NCI-H1436 treated with DMSO at 0.1 percent for 48 hours (cell line): ENCODE results near the gene HSF2.

Experiments
- DNase-seq: peaks from one replicate; lab custom pipeline; 2025; lab: John Stamatoyannopoulos, UW

The HSF2 gene

GRCh38 chr6:122399348-122400120, at the start of gene HSF2:
Gene HSF2 (plus strand): TSS chr6:122399652. CDS start chr6:122399738, 86 bp downstream.
- DNase-seq = peak; percentile 87

DNA sequence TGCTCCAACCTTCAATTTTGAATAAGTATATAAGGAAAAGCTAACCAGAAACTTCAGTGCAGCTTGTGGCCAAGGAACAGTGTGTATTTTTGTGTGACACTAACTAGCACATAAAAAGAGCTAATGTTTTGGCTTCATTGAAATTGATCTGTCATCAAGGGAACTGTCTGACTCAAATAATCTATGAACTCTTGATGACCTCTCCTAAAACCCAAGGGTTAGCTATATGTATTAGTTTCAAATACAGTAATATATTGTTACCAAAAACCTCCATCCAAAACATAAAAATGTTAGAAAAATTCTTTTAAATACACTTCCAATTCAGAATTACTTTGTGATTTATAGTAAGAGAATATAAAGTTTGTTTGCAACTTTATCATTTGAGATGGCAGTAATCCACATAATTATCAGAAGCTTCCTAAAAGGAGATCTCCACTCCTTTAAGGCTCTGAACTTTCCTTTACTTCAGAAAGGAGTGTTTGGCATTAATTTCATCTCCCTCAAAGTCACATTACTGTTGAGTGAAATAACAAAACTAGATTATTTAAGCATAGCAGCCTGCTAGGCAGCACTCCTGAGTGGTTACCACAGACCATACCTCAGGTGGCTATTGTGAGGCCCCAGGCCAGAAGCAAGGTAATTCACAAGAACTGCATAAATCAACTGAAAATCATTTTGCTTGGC, 46.3 kb upstream of the HSF2 start:
- DNase-seq = no peak

GRCh38 chr6:122360809-122361208, 38.6 kb upstream of the HSF2 start:
- no peak for DNase-seq

GRCh38 chr6:122361314-122361979, 38.0 kb upstream of the HSF2 start:
- no peak for DNase-seq

DNA sequence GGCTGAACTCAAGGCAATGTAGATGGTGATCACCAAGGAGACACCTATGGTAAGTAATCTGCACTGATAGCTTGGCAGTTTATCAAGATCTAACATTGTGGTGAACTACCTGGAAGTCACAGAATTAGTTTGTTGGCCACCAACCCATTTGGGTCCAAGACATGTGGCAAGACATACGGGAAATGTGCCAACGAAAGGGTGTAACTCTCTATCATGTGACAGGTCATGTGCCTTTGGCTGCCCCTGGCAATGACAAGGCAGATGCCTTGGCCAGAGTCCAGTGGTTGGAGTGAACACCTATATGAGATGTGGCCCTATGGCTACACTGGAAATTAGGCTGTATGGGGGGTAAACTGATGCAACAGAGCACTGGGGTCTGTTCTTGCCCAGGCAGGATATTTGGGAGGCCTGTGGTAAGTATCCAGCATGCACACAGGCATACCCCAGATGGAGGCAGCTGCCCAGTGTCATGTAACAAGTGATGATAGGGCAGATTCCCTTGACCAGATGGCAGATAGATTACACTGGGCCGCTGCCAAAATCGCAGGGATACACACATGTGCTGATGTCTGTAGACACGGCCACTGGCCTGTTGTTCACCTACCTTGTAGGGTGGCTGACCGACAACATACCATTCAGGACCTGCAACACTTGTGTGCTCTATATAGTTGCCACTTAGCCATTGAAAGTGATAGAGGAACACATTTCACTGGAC, 35.5 kb upstream of the HSF2 start:
- DNase-seq = no peak

DNA sequence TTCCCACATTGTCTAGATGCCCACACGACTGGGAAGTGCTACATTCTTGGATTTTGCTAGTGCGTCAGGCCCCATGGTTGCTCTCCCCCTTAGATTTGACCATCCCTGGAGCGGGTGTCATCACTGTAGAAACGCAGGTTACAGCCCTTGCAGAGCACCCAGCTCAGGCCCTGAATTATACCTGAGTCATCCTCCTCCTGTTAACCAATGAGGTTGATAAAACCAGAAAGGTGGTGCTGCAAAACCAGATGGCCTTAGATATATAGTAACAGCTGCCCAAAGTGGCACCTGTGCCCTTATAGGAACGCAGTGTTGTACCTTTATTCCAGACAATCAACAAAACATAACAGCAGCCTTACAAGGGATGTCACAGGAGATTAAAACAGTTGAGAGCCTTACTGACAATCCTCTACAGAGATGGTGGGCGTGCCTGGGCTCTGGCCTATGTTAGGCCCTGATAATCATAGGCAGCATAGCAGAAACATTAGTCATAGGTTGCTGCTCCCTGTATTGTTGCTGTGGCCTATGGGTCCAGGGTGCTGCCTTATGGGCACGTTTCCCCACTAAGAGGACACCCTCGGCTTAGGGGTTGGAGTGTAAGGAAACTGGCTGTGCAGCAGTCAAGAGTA, 33.6 kb upstream of the HSF2 start:
- DNase-seq = no peak

DNA sequence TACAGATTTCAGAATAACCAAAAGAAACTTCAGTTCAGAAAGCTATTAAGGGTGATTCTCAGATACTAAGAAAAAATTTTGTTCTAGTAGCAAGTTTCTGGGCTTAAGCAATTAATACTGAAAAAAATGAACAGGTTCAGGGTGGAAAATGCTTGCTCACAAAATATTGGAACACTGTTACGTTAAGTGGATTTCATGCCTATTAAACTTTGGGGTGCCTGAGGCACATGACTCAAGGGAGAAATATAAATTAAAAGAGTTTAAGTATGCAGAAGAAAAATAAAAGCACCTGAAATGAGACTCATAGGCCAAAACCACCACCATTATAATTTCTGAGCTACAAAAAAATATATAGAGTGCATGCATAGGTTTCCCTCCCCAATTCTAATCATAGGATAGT, 32.3 kb upstream of the HSF2 start:
- DNase-seq = no peak

DNA sequence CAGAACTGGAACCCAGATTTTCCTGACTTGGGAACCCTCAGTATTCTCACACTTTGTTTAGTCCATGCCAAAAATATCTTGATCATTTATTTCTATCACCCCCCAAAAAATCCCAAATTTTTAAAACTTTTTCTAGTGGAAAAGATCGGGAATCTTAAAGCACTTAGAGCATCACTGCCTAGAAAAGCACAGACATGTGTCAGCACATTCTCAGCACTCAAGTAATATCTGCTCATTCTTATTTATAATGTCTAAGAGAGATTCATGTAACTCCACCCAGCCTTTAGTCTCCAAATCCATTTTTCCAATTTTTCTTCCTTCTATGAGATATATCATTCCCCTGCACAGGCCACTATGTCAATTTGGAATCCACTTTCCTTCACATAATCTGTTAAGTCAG, 29.9 kb upstream of the HSF2 start:
- no peak for DNase-seq

DNA sequence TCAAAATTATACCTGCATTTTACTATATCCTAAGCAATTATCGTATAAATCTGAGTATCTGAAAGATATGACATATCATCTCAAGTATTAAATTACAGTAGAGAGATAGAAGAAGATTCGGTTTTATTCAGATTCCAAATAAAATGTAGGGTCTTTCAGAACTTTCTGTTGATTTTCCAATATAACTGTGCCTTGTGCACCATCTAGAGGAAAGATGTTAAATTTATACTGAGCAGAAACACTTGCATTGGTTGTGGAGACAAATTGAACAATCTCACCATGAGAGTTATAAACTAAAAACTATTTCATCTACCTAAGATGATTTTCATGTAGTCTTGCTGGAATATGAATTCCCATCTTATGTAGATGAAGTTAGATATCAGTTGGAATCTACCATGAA, 26.8 kb upstream of the HSF2 start:
- DNase-seq = no peak

DNA sequence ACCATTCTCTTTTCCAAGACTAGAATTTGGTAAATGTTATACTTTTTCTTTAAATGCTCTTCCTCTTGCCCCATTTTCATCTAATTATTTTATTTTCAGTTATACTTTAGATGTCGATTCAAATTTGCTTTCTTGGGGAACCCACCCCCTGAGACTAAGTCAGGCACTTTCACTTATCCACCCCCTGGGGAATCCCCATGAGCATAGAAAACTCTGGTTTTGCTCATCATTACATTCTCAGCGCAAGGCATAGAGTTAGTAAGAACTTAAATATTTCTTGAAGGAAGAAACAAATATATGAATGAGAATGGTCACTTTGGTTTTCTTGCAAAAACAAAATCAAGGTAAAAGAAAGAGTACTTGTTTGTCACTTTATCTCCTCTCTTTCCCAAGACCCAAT, 25.1 kb upstream of the HSF2 start:
- DNase-seq = no peak

GRCh38 chr6:122376246-122376645, 23.2 kb upstream of the HSF2 start:
- DNase-seq = no peak

DNA sequence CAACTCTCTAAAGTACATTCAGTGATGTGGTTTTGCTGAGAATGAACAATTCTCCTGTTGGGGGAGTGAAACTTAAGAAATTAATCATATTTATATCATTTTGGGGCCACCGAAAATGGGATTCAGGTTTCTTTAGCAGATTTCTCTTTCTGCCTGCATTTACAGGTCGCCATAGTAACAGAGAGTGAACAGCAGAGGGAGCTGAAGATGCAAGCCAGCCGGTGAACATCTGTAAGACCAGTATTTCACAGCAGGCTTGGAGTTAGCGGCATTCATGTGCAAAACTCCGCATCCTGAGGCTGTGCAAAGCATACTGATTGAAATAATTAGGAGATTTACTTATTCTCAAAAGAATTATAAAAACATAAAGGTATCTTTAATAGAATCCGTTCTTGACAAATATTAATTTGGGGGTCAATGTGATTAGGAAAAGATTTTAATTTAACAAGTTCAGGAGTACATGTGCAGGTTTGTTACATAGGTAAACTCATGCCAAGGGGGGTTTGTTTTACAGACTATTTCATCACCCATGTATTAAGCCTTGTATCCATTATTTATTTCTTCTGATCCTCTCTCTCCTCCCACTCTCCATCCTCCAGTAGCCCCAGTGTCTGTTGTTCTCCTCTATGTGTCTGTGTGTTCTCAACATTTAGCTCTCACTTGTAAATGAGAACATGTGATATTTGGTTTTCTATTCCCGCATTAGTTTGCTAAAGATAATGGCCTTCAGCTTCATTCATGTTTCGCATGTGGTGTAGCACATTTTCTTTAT, 17.8 kb upstream of the HSF2 start:
- no peak for DNase-seq

- DNase-seq = no peak
These were observed 13.4 kb upstream of the HSF2 start for GRCh38 chr6:122385857-122386612.

- DNase-seq = no peak
These were observed 10.5 kb upstream of the HSF2 start for GRCh38 chr6:122388945-122389344.

- DNase-seq = no peak
These were observed 9.6 kb upstream of the HSF2 start for GRCh38 chr6:122389704-122390372.

DNA sequence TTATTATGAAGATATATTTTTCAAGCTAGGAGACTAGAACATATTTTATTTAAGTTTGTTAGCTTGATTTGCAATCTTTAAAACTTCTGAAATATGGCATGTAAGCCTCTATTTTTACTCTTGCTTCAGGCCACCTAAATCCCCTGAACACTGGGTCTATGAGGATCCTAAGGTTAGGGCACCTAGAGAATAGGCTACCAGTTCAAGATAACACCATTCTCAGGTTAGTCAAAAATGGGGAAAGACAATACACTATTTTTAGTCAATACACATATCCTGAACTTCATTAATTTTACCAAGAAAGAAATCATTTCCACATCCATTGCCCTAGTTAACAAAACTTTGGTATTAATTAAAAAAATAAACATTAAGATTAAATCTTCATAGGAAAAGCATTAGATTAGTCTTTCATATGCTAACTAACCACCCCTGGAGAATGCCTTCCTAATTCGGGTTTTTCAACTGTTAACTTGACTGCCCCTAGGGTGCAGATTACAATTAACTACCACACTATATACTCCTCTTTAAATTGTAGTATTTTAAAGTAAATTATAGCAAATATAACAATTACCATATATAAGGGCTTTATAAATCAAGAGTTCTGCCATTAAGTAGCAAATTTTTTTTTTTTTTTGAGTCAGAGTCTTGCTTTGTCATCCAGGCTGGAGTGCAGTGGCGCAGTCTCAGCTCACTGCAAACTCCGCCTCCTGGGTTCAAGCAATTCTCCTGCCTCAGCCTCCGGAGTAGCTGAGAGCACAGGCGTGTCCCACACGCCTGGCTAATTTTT, 6.7 kb upstream of the HSF2 start:
- DNase-seq = no peak

DNA sequence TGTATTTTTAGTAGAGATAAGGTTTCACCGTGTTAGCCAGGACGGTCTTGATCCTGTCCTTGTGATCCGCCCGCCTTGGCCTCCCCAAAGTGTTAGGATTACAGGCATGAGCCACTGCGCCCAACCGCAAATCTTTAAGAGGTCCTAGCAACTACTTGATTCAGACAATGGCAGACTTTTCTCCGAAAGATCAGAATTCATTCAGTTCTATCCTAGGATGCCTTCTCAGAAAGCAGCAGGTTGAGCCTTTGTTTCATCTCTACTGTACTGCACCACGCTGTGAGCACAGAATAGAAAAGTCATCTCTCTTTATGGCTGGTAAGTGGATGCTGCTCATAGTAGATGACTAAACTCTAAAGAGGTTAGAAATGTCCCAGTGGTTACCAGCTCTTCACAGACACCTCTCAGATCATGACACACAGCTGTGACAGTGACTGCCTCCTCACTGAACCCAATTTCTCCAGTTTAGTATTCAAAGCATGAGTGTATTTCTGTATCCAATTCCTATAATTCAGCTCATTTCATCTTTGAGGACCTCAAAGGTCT, 6.0 kb upstream of the HSF2 start:
- DNase-seq = no peak

DNA sequence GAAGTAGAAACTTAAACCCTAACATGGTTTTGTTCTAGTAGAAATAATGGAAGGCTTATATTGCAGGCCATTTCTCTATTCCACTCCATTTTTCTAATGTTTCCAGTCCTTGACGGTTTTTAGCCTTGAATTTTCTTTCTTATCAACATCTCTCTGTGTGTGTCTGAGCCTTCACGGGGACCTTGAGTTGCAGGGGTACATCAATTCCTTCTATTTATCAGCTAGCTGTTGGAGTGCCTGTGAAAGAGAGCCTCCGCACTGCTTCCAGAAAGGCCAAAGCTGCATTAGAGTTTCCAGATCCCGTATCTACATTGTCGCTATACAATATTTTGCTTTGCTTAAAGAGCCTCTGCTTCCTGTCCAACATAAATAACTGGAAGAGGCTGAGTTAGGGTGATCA, 5.4 kb upstream of the HSF2 start:
- no peak for DNase-seq

- DNase-seq = no peak
These were observed 451 bp upstream of the HSF2 start for GRCh38 chr6:122399055-122399347.
